LNCAP (cell line): Measurements from ENCODE around the gene HTRA1.

Experiments used
- CTCF ChIP-seq: fragments of 450-650 bp; IDR thresholded peaks from 2 replicates; pipeline ENCODE4 v1.5.1; 2017; ENCODE audit warnings: mild to moderate bottlenecking

HTRA1 gene

DNA sequence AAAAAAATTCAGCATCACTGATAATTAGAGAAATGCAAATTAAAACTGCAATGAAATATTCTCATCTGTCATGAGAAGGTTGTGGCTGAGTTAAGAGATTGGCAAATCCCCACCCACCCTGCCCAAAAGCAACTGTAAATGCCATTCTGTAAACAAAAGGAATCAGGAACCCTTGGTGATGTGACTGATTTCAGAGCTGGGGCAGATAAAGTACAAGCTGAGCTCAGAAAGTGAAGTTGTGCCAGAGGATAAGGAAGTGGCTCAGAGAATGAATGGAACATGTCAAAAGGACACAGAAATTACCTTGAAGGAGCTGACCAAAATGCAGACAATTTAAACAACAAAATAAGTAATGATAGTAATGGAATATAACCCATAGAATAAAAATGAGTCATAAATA lies 39.6 kb upstream of the HTRA1 start:
- no peak for TF ChIP-seq CTCF

- TF ChIP-seq CTCF = no peak
These were observed 38.9 kb upstream of the HTRA1 start for GRCh38 chr10:122422266-122422989.

DNA sequence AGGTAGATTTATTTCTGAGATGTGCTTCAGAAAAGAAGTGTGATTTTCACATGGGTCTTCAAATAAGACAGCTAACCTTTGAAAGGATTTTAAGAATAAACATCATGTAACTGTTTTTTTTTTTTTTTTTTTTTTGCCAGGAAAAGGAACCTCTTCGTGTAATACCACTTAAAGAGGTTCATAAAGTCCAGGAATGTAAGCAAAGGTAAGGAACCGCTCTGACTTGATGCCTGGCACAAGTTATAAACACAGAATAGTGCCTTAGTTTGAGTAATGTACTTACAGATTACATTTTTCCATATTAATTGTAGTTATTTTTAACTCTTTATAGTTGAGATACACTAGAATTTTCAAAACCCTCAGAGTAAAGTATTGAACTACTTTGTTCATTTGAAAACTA lies 37.3 kb upstream of the HTRA1 start:
- no peak for TF ChIP-seq CTCF

DNA sequence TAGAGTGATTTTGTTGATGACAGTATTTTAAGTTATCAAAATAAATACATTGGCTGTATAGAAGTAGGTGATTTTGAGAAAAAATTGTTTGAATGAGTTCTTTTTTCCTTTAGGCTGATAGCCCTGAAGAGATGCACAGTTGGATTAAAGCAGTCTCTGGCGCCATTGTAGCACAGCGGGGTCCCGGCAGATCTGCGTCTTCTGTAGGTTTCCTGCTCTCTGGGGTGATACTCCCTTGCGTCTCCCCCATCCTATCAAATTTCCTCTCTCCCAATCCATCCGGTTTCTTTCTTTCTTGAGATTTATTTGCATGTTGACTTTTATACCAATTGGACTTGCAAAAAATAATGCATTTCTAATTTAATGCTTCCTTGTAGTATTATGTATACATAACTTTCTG lies 34.5 kb upstream of the HTRA1 start:
- TF ChIP-seq CTCF = no peak

- no peak for TF ChIP-seq CTCF
These were observed 34.1 kb upstream of the HTRA1 start for GRCh38 chr10:122427280-122427679.

- TF ChIP-seq CTCF = peak; percentile 62
These were observed 26.0 kb upstream of the HTRA1 start for GRCh38 chr10:122435212-122435827.

DNA sequence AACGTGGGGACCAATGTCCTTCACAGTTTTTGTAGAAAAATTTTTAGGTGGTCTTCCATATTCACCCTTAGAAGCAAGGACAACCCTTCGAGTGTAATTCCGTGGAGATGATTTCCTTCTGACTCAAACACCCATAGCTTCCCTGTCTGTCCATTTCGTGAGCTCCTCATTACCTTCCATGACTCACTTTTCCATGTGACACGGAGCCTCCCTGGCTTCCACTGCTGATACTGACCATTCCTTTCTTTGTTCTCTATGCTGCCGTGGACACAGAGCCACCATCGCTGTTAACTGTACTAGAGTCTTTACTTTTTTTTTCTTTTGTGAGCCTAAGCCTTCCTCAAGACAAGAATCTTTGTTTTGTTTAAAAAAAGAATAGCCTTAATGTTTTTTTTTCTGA lies 19.4 kb upstream of the HTRA1 start:
- no peak for TF ChIP-seq CTCF
